ENCODE results near the gene LENG1. TPM values are rescaled to one million over a fixed set of nuclear protein-coding genes. Genes with fewer than 3 reads are reported as not detected.
"Not testable (repeated sequence)": the region's sequence is repeated elsewhere in the genome, so short reads cannot be mapped to it uniquely, and the experiment has no call there.

LENG1 gene
- polyA plus RNA-seq, 3 donors, result 8.2 to 10.4 (median 8.5) TPM

- peak; percentile 90 for DNase-seq
These were observed 31.7 kb upstream of the LENG1 start, which contains the start of gene TSEN34 for GRCh38 chr19:54191011-54191810. Gene TSEN34, plus strand, starts transcription at chr19:54191308. Its CDS starts 57 bp downstream, at chr19:54191365.

- DNase-seq, result peak; percentile 99
These were observed 31.0 kb upstream of the LENG1 start for GRCh38 chr19:54190503-54191010.

GRCh38 chr19:54189735-54190502, 30.4 kb upstream of the LENG1 start:
- DNase-seq, result peak; percentile 100

GRCh38 chr19:54189145-54189734, 29.7 kb upstream of the LENG1 start, which contains the start of gene MBOAT7:
Gene MBOAT7, minus strand, starts transcription at chr19:54189580. Its CDS starts 1,072 bp downstream, at chr19:54188508.
- DNase-seq, result no peak

- DNase-seq, result no peak
These were observed 28.8 kb upstream of the LENG1 start for GRCh38 chr19:54188215-54188871.

- no peak for DNase-seq
These were observed 27.4 kb upstream of the LENG1 start for GRCh38 chr19:54186934-54187381.

GRCh38 chr19:54186351-54186750, 26.8 kb upstream of the LENG1 start:
- DNase-seq, result no peak

GRCh38 chr19:54183431-54183830, 23.9 kb upstream of the LENG1 start:
- no peak for DNase-seq

- not testable (repeated sequence) for DNase-seq
These were observed 22.4 kb upstream of the LENG1 start for GRCh38 chr19:54181894-54182293.

GRCh38 chr19:54180691-54181091, 21.2 kb upstream of the LENG1 start:
- DNase-seq, result no peak

GRCh38 chr19:54179921-54180461, 20.5 kb upstream of the LENG1 start:
- DNase-seq, result peak; percentile 89

- DNase-seq, result no peak
These were observed 19.8 kb upstream of the LENG1 start for GRCh38 chr19:54179262-54179852.

- DNase-seq, result no peak
These were observed 19.2 kb upstream of the LENG1 start for GRCh38 chr19:54178581-54179261.

- no peak for DNase-seq
These were observed 14.7 kb upstream of the LENG1 start for GRCh38 chr19:54173951-54174834.

GRCh38 chr19:54173359-54173699, 13.8 kb upstream of the LENG1 start:
- no peak for DNase-seq

GRCh38 chr19:54172471-54173358, 13.2 kb upstream of the LENG1 start, which contains the start of gene TMC4:
Gene TMC4, minus strand, starts transcription at chr19:54173160. Its CDS starts 43 bp downstream, at chr19:54173117.
- DNase-seq, result peak; percentile 19

GRCh38 chr19:54171736-54172431, 12.4 kb upstream of the LENG1 start:
- not testable (repeated sequence) for DNase-seq
